Epithelial cell of esophagus (primary cell): ENCODE measurements around the gene UTS2B.

ENCODE experiments used
- DNase-seq: peaks from one replicate; pipeline ENCODE4 v3.0.0; 2010; ENCODE audit warnings: low read depth
- H3K4me3 ChIP-seq: 2 replicates; pipeline ENCODE4 v1.5.1; 2011; ENCODE audit warnings: mild to moderate bottlenecking, low read length, control low read depth
- TF ChIP-seq, protein P1 (sequence below): IDR thresholded peaks from 2 replicates; pipeline ENCODE4 v1.5.1; 2011; ENCODE audit warnings: low read depth, mild to moderate bottlenecking, low read length, control low read depth, inconsistent platforms; ENCODE audit not compliant: insufficient read depth; ENCODE audit errors: missing control alignments

The UTS2B gene

DNA sequence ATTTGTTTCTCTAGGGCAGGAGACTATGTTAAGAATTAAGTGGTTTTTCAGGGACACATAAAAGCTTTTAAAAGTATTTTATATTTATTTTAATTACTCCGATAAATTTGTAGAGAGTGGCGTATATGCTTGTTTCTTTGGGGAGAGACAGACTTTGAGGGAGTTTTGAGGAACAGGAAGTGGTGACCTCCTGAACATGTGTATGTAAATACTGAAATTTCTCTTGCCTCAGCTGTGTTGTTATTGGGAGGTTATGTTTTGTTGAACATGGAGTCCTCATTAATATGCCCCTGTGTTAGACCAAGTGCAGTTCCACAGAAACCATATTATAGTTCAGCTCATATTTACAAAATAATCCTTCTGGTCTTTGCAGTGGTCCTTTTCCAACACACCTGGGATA lies 41.8 kb upstream of the UTS2B start:
- no peak overlapping the region for H3K4me3 ChIP-seq
- TF ChIP-seq, protein P1, sequence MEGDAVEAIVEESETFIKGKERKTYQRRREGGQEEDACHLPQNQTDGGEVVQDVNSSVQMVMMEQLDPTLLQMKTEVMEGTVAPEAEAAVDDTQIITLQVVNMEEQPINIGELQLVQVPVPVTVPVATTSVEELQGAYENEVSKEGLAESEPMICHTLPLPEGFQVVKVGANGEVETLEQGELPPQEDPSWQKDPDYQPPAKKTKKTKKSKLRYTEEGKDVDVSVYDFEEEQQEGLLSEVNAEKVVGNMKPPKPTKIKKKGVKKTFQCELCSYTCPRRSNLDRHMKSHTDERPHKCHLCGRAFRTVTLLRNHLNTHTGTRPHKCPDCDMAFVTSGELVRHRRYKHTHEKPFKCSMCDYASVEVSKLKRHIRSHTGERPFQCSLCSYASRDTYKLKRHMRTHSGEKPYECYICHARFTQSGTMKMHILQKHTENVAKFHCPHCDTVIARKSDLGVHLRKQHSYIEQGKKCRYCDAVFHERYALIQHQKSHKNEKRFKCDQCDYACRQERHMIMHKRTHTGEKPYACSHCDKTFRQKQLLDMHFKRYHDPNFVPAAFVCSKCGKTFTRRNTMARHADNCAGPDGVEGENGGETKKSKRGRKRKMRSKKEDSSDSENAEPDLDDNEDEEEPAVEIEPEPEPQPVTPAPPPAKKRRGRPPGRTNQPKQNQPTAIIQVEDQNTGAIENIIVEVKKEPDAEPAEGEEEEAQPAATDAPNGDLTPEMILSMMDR = no peak
- no peak for DNase-seq

DNA sequence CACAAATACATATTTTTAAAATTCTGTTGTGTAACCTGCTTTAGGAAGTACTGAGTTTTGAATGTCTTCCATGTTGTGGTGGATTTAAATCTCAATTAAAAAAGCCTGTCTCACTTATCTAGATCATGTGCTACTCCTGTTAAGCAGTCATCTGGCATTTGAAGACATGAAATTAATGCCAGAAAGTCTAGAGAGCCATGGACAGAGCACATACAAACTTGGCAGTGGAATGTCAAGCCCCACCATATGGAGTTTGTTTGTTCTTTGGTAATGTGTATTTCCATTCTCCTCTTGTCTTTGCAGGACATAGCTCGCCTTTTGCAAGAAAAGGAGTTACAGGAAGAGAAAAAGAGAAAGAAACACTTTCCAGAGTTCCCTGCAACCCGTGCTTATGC lies 39.3 kb upstream of the UTS2B start:
- H3K4me3 ChIP-seq = no peak overlapping the region
- TF ChIP-seq, protein P1 = no peak
- no peak for DNase-seq

DNA sequence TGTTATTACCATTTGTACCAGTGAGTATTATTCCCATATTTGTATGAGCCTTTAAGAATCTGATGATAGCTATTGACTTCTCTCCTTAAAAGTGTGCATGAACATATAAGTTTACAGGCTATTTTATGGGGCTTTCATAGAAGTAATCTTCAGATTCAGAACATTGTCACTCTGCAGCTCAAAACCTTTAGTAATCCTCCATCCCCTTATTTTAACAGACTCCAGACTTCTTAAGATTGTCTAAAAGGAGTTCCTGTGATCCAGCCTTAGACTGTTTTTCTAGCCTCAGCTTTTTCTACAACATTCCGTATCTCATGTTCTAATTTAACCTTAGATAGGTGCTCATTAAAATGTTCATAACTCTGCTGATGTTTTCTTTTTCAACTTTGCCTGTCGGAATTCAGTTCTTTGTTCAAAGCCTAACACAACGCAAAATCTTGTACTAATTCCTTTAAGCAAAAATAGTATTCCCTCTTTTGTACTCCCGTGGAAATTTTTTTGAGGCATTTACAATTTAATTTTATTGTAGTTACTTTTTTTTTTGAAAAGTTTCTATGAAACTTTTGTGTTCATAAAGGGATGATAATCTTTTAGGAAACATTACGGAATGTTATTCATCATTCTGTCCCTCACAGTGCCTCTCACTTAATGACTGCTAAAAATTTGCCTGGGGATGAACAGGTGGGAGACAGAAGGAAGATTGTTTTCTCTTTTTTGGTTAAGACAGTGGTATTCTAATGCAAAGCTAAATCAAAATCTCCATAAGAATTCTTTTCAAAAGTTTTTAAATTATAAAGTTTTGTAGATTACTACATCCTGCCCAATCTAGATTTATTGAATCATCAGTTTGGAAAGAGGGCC lies 38.7 kb upstream of the UTS2B start:
- DNase-seq = no peak
- no peak overlapping the region for H3K4me3 ChIP-seq
- TF ChIP-seq, protein P1 = no peak

DNA sequence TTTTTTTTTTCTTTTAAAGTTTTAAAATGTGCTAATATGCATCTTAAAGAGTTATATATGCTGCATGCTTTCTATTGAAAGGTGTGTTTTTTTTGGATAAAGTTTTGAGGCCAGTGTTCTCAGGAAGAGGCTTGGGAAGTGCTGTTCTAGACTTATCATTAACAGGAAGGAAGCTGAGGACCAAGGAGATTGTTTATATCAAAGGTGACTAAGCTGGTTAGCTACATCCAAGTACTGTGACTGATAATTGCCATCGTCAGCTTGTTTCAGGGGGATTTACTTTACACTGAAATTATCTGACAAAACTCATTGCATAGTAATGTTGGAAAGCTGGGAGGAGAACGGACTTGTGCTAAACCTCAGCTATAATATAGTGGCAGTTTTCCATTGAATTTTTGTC lies 36.3 kb upstream of the UTS2B start:
- DNase-seq = no peak
- no peak overlapping the region for H3K4me3 ChIP-seq
- TF ChIP-seq, protein P1 = no peak

DNA sequence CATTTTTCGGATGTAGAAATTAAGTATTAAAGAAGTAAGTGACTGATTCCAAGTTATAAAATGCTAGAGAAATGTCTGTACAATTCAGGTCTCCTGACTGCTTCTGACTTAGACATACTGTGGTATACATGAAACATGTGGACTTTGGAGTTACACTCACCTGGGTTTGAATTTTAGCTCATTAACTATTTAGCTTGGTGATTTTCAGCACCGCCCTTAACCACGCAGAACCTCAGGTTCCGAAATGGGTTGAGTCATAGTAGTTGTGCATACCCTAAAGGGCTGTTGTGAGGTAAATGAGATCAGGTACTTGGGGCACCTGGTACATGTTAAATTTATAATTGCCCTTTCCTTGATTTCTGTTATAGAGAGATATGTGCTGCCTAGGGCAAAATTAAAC lies 32.9 kb upstream of the UTS2B start:
- no peak overlapping the region for H3K4me3 ChIP-seq
- peak; percentile 60 for DNase-seq
- TF ChIP-seq, protein P1 = no peak

DNA sequence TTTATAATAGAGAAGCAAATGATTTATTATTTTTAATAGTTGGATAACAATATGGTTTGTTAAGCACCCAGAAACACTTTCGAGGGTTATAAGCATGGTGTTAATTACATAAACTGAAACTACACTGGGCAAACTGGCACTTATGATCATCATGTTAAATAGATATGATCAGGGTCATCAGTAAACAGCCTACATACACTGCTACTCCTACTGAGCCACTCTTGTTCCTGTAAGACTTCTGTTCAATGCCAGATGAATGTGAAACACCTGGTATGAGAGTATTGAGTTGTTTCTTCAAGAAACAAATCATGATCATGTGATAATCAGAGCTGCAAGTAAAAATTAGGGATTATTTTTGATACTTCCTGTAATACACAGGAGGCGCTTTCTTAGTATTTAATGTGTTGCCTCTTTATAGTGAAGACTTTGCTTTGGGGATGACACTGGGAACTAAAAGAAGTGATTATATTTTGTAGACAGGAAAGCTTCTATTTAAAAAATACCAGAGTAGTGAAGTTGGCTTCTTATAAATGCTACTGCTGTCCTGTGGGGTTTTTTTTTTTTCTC lies 32.3 kb upstream of the UTS2B start:
- DNase-seq = no peak
- H3K4me3 ChIP-seq = no peak overlapping the region
- TF ChIP-seq, protein P1 = no peak
